CD4-positive, alpha-beta memory T cell (primary cell): ENCODE data around the gene DLL4. TPM values are rescaled to one million over a fixed set of nuclear protein-coding genes. Genes with fewer than 3 reads are reported as not detected.

Experiments used
- CTCF ChIA-PET: fragments of 350-600 bp; sonication (Branson Sonifier 250); formaldehyde crosslinking; loops from one replicate; lab custom pipeline; 2021; ENCODE audit warnings: inconsistent platforms; ENCODE audit not compliant: partially characterized antibody; lab: Charles Lee
- POLR2A ChIA-PET: fragments of 350-600 bp; sonication (Branson Sonifier 250); formaldehyde crosslinking; loops from one replicate; lab custom pipeline; 2021; ENCODE audit not compliant: partially characterized antibody; lab: Charles Lee
- DNase-seq, 5 donors: peaks; one replicate each; pipeline versions ENCODE4 v3.0.0 to v3.0.0-alpha.2; 2020 to 2022; ENCODE audit warnings: mixed read lengths in 1 of 5
- H3K27ac ChIP-seq: one replicate; pipeline ENCODE4 v1.7.0; 2013; ENCODE audit warnings: low read depth, low read length
- H3K27me3 ChIP-seq: 2 replicates; pipeline ENCODE4 v1.7.0; 2013; ENCODE audit warnings: mild to moderate bottlenecking, low read length, moderate library complexity; ENCODE audit not compliant: insufficient read depth
- H3K36me3 ChIP-seq: 2 replicates; pipeline ENCODE4 v1.7.0; 2013; ENCODE audit warnings: mild to moderate bottlenecking, low read length, moderate library complexity; ENCODE audit not compliant: insufficient read depth
- H3K4me1 ChIP-seq: 2 replicates; pipeline ENCODE4 v1.7.0; 2013; ENCODE audit warnings: mild to moderate bottlenecking, low read length, moderate library complexity; ENCODE audit not compliant: insufficient read depth
- H3K4me3 ChIP-seq, 2 donors: one replicate each; pipeline ENCODE4 v1.7.0; 2013; ENCODE audit warnings: low read length in 2 of 2, mild to moderate bottlenecking in 1 of 2
- H3K9me3 ChIP-seq, 2 donors: one replicate each; pipeline ENCODE4 v1.7.0; 2013; ENCODE audit warnings: low read length in 2 of 2, control low read depth in 1 of 2; ENCODE audit not compliant: control insufficient read depth in 1 of 2
- H3K27ac Mint-ChIP-seq, 7 donors: one replicate each; pipeline ENCODE4 v1.8.0; 2020 to 2021; ENCODE audit warnings: mixed read lengths in 7 of 7, mild to moderate bottlenecking in 6 of 7, inconsistent platforms in 3 of 7, moderate library complexity in 3 of 7
- H3K27me3 Mint-ChIP-seq, 2 donors: one replicate each; pipeline ENCODE4 v1.8.0; 2020 to 2021; ENCODE audit warnings: mixed read lengths in 2 of 2
- H3K36me3 Mint-ChIP-seq, 2 donors: one replicate each; pipeline ENCODE4 v1.8.0; 2020 to 2021; ENCODE audit warnings: mixed read lengths in 2 of 2, inconsistent platforms in 1 of 2, mild to moderate bottlenecking in 1 of 2
- H3K4me1 Mint-ChIP-seq, 4 donors: one replicate each; pipeline ENCODE4 v1.8.0; 2020 to 2021; ENCODE audit warnings: mixed read lengths in 4 of 4, mild to moderate bottlenecking in 1 of 4
- H3K4me3 Mint-ChIP-seq, 8 donors: one replicate each; pipeline ENCODE4 v1.8.0; 2020 to 2021; ENCODE audit warnings: mixed read lengths in 8 of 8, mild to moderate bottlenecking in 7 of 8, moderate library complexity in 6 of 8, inconsistent platforms in 3 of 8
- H3K9me3 Mint-ChIP-seq, 8 donors: one replicate each; pipeline ENCODE4 v1.8.0; 2020 to 2021; ENCODE audit warnings: mixed read lengths in 8 of 8, mild to moderate bottlenecking in 5 of 8, inconsistent platforms in 3 of 8, moderate library complexity in 1 of 8
- intact Hi-C: fragments of 100-400 bp; cut with micrococcal nuclease; formaldehyde crosslinking; loops from one replicate; pipeline ENCODE4 v1.15.1; 2023
- polyA plus RNA-seq, 2 donors: library from polyadenylated mRNA; unstranded; fragments of 300-500 nt; fragmentation: Illumina TruSeq; gene quantifications; one replicate each; pipeline ENCODE4 v1.2.3, GENCODE V29; 2021
- total RNA-seq, 2 experiments: library from RNA; stranded (reverse); gene quantifications; one replicate each; pipeline ENCODE4 v1.2.3, GENCODE V29; 2021

DLL4 gene
- total and polyA plus RNA-seq, 4 experiments from 2014 or later: not detected

DNA sequence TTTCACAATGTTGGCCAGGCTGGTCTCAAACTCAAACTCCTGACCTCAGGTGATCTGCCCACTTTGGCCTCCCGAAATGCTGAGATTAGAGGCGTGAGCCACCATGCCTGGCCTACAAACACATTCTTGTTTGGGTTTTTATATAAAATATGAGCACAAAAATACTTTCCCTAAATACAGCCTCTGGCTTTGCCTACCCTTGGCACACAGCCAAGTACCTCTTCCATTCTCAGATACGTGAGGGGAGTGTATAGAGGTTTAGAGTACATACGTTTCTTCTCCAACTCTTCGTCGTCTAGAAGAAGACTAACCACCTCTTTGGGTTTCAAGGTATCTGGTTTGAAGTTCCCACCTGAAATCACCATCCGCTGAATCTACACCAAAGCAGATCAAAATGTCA lies 57.7 kb downstream of the DLL4 start:
- Histone ChIP-seq H3K4me1 (no peaks in the 10 kb centered on the region), H3K4me3 (no peak overlapping the region), H3K9me3 (no peaks in the 10 kb centered on the region), H3K36me3 (peaks cover 52% of the 10 kb centered on the region), H3K27me3 (no peaks in the 10 kb centered on the region), H3K27ac (no peak overlapping the region)
- DNase-seq: no peak
- intact Hi-C loops: no loop called here
- ChIA-PET POLR2A (no interaction called here), CTCF (no interaction called here)
- H3K27me3 Mint-ChIP-seq: no peaks in the 10 kb centered on the region
- no peak overlapping the region for H3K4me3 Mint-ChIP-seq
- H3K27ac Mint-ChIP-seq: peak overlapping the region in 1 of 7 donors; percentile 13
- peaks cover 0 to 2% (median 0%) of the 10 kb centered on the region in 8 donors for H3K9me3 Mint-ChIP-seq
- H3K36me3 Mint-ChIP-seq: peaks cover 66 to 79% of the 10 kb centered on the region in 2 donors
- H3K4me1 Mint-ChIP-seq: no peaks in the 10 kb centered on the region

DNA sequence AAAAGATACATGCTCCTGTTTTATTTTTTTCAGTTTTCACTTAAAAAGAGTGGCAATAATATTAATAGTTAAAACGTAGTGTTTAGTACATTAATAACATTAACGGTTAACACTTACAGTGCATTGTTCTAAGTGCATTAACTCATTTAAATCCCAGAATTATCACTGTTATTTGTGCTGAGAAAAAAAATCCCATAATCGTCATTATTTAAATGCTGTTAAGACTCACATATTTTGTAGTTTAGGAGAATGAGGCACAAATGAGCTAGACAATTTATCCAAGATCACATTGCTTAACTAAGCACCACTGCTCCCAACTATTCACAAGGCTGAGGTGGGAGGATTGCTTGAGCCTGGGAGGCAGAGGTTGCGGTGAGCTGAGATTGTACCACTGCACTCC lies 59.0 kb downstream of the DLL4 start:
- Mint-ChIP-seq H3K27me3 (no peaks in the 10 kb centered on the region), H3K4me3 (no peak overlapping the region), H3K4me1 (no peaks in the 10 kb centered on the region), H3K27ac (no peak overlapping the region), H3K36me3 (peaks cover 56 to 71% of the 10 kb centered on the region in 2 donors), H3K9me3 (no peaks in the 10 kb centered on the region)
- Histone ChIP-seq H3K36me3 (peaks cover 40% of the 10 kb centered on the region), H3K4me1 (no peaks in the 10 kb centered on the region), H3K9me3 (no peaks in the 10 kb centered on the region), H3K27me3 (no peaks in the 10 kb centered on the region), H3K4me3 (no peak overlapping the region), H3K27ac (no peak overlapping the region)
- CTCF ChIA-PET: no interaction called here
- DNase-seq: no peak
- POLR2A ChIA-PET: no interaction called here
- intact Hi-C loops: no loop called here

Other genes starting within 250 kb of the DLL4 start
- 1 to 10 TPM in 1 of 2 experiments, under 1 TPM in 1; 0.93 to 1.7 TPM for gene RAD51, start 234.2 kb upstream of the DLL4 start, total RNA-seq
- 1 to 10 TPM in 1 of 2 donors, under 1 TPM in 1; 0.21 to 1.6 TPM for gene RAD51, start 234.2 kb upstream of the DLL4 start, polyA plus RNA-seq
- gene RMDN3, start 174.1 kb upstream of the DLL4 start, total RNA-seq: 10 to 100 TPM; 24.5 to 26.7 TPM
- gene RMDN3, start 174.1 kb upstream of the DLL4 start, polyA plus RNA-seq: 10 to 100 TPM; 28.9 to 35.9 TPM
- 10 to 100 TPM; 21.2 to 24.1 TPM for gene GCHFR, start 165.3 kb upstream of the DLL4 start, total RNA-seq
- gene GCHFR, start 165.3 kb upstream of the DLL4 start, polyA plus RNA-seq: 100 to 1,000 TPM in 1 of 2 donors, 10 to 100 TPM in 1; 74.8 to 115 TPM
- gene C15orf62, start 159.4 kb upstream of the DLL4 start, total RNA-seq: 1 to 10 TPM; 3.5 TPM
- under 1 TPM; 0.24 to 0.29 TPM for gene C15orf62, start 159.4 kb upstream of the DLL4 start, polyA plus RNA-seq
- gene ZFYVE19, start 122.3 kb upstream of the DLL4 start, total RNA-seq: 10 to 100 TPM; 34.1 to 35.0 TPM
- 10 to 100 TPM; 10.4 to 20.4 TPM for gene ZFYVE19, start 122.3 kb upstream of the DLL4 start, polyA plus RNA-seq
- gene DNAJC17, start 121.9 kb upstream of the DLL4 start, total RNA-seq: 10 to 100 TPM; 40.5 to 43.9 TPM
- 10 to 100 TPM; 24.3 to 31.5 TPM for gene DNAJC17, start 121.9 kb upstream of the DLL4 start, polyA plus RNA-seq
- gene PPP1R14D, start 100.6 kb upstream of the DLL4 start, total RNA-seq: not detected
- not detected for gene PPP1R14D, start 100.6 kb upstream of the DLL4 start, polyA plus RNA-seq
- gene SPINT1, start 85.3 kb upstream of the DLL4 start, total RNA-seq: 1 to 10 TPM; 3.8 to 4.0 TPM
- gene SPINT1, start 85.3 kb upstream of the DLL4 start, polyA plus RNA-seq: 1 to 10 TPM; 4.0 to 5.3 TPM
- not detected for gene RHOV, start 55.1 kb upstream of the DLL4 start, total RNA-seq
- gene RHOV, start 55.1 kb upstream of the DLL4 start, polyA plus RNA-seq: not detected
- gene VPS18, start 34.9 kb upstream of the DLL4 start, total RNA-seq: 10 to 100 TPM; 18.4 to 20.3 TPM
- gene VPS18, start 34.9 kb upstream of the DLL4 start, polyA plus RNA-seq: 10 to 100 TPM; 14.6 to 21.6 TPM
- gene CHAC1, start 24.1 kb downstream of the DLL4 start, total RNA-seq: 1 to 10 TPM; 1.2 TPM
- under 1 TPM; 0.24 to 0.43 TPM for gene CHAC1, start 24.1 kb downstream of the DLL4 start, polyA plus RNA-seq
- gene INO80, start 186.9 kb downstream of the DLL4 start, total RNA-seq: 10 to 100 TPM; 29.7 to 34.4 TPM
- 1 to 10 TPM; 1.5 to 6.7 TPM for gene INO80, start 186.9 kb downstream of the DLL4 start, polyA plus RNA-seq